ENCODE measurements around the gene TNNI2. TPM values are rescaled to one million over a fixed set of nuclear protein-coding genes. Genes with fewer than 3 reads are reported as not detected.
"Not testable (repeated sequence)": the region's sequence is repeated elsewhere in the genome, so short reads cannot be mapped to it uniquely, and the experiment has no call there.

TNNI2 gene
- total RNA-seq, 1 experiment from 2014 or later: 0.46 TPM

DNA sequence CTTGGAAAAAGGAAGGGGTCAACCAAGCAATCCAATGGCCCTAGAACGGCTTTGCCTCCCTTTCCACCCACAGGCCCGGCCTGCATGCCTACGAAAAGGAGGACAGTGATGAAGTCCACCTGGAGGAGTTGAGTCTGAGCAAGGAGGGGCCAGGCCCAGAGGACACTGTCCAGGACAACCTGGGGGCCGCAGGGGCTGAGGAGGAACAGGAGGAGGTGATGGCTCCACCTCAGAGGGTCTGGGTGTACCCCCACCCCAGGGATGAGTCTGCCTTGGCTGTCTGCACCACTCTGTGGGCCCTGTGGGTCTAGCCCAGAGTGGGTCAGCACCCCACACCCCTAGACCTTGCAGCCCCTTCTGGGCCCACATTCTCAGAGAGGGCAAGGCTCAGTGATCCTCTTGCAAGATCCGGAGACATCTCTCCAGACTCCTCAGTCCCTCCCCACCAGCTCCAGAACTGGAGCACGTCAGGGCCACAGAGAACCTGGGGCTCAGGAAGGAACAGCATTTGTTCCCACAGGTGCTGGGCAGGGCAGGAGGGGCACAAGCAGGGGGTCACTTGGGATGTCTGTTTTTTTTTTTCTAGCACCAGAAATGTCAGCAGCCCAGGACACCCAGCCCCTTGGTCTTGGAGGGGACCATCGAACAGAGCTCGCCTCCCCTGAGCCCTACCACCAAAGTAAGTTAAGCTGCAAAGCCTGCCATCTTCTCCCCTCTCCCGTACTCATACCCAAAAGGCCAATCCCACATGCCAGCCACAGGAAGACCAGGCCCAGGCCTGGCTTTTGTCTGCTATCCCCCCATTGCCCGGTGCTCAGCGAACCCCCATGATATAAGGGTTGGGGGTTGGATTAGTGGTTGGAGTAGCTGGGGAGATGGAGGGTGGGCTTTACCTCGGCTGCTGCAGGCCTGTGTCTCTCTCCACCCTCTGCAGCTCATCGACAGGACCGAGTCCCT lies 44.8 kb downstream of the TNNI2 start:
- POLR2A ChIA-PET: no interaction called here
- H3K4me3 ChIP-seq (ENCODE audit: low read depth in 2 of 2, low read length in 2 of 2): no peak overlapping the region
- intact Hi-C loops (cut with micrococcal nuclease; ENCODE audit: unreplicated experiment) (loop anchor here (2.0 kb wide), 1 partner anchor 267 kb away; no protein-coding TSS in a partner anchor), in situ Hi-C loops (cut with HindIII; ENCODE audit: low pct_unique_long_range_greater_than_20kb, low sequenced_read_pairs) (no loop called here)
- ATAC-seq (no peak), DNase-seq (ENCODE audit: low read depth, low spot score) (no peak)
- TF ChIP-seq REST (IDR thresholded peaks at IDR 0.05; ENCODE audit: insufficient read depth in 1 of 2, low read depth in 2 of 2, low read length in 1 of 2): no peak
- no peak for TF ChIP-seq CTCF (IDR thresholded peaks at IDR 0.05)
- BruUV-seq (replicated peaks): no TSS peak
- CTCF ChIA-PET: interaction anchor here (0.6 to 2.7 kb wide), 10 partner anchors 18 to 267 kb away, joined by 3 to 26 read pairs (median 4); no protein-coding TSS in a partner anchor
- no peak overlapping the region for H3K27ac ChIP-seq (ENCODE audit: low read length)
- no peaks in the 10 kb centered on the region for H3K27me3 ChIP-seq (ENCODE audit: control insufficient read depth, insufficient read depth, low read length)
- H3K36me3 ChIP-seq (ENCODE audit: control insufficient read depth, insufficient read depth, low read length): no peaks in the 10 kb centered on the region
- H3K4me1 ChIP-seq (ENCODE audit: control insufficient read depth, insufficient read depth, low read length): peaks cover 2% of the 10 kb centered on the region; the same call in 1 of the 2 replicates
- H3K9me3 ChIP-seq (ENCODE audit: control insufficient read depth, insufficient read depth, low read depth, low read length): no peaks in the 10 kb centered on the region

GRCh38 chr11:1884303-1884700 lies 45.5 kb downstream of the TNNI2 start:
- TF ChIP-seq TCF7L2 (IDR thresholded peaks at IDR 0.05; ENCODE audit: low read depth, low read length) (no peak), SIN3A (IDR thresholded peaks at IDR 0.05; ENCODE audit: borderline replicate concordance, insufficient read depth, low read depth, low read length) (no peak), POLR2AphosphoS5 (IDR thresholded peaks at IDR 0.05; ENCODE audit: low read depth, low read length) (no peak), REST (IDR thresholded peaks at IDR 0.05; ENCODE audit: insufficient read depth in 1 of 2, low read depth in 2 of 2, low read length in 1 of 2) (no peak), CTCF (IDR thresholded peaks at IDR 0.05) (no peak)

DNA sequence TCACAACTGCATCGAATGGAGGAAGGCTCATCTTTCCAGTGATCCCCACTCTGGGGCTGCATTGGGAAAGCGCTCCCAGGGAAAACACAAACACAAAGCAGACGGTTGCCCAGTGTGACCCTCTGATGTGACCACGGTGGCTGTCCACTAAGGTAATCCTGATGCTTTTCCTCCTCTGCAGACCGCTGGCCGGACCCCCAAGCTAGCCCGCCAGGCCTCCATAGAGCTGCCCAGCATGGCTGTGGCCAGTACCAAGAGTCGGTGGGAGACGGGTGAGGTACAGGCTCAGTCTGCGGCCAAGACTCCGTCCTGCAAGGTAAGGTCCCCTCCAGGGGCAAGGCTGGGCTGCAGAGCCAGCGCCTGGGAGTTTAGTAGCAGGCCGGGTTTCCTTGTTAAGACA lies 47.8 kb downstream of the TNNI2 start:
- intact Hi-C loops (cut with micrococcal nuclease; ENCODE audit: unreplicated experiment); H3K4me3 ChIP-seq (ENCODE audit: low read depth in 2 of 2, low read length in 2 of 2); DNase-seq (ENCODE audit: low read depth, low spot score); H3K27ac ChIP-seq (ENCODE audit: low read length); BruUV-seq (replicated peaks); POLR2A ChIA-PET; H3K9me3 ChIP-seq (ENCODE audit: control insufficient read depth, insufficient read depth, low read depth, low read length); in situ Hi-C loops (cut with HindIII; ENCODE audit: low pct_unique_long_range_greater_than_20kb, low sequenced_read_pairs); CTCF ChIA-PET; ATAC-seq; H3K27me3 ChIP-seq (ENCODE audit: control insufficient read depth, insufficient read depth, low read length); H3K4me1 ChIP-seq (ENCODE audit: control insufficient read depth, insufficient read depth, low read length); H3K36me3 ChIP-seq (ENCODE audit: control insufficient read depth, insufficient read depth, low read length): not testable (repeated sequence)

More at GRCh38 chr11:1884303-1884700, 45.5 kb downstream of the TNNI2 start:
- Histone ChIP-seq H3K9me3 (ENCODE audit: control insufficient read depth, insufficient read depth, low read depth, low read length) (no peaks in the 10 kb centered on the region), H3K4me1 (ENCODE audit: control insufficient read depth, insufficient read depth, low read length) (peaks cover 2% of the 10 kb centered on the region; the same call in 1 of the 2 replicates), H3K4me3 (ENCODE audit: low read depth in 2 of 2, low read length in 2 of 2) (no peak overlapping the region), H3K27me3 (ENCODE audit: control insufficient read depth, insufficient read depth, low read length) (no peaks in the 10 kb centered on the region), H3K36me3 (ENCODE audit: control insufficient read depth, insufficient read depth, low read length) (no peaks in the 10 kb centered on the region), H3K27ac (ENCODE audit: low read length) (no peak overlapping the region)
- no TSS peak for BruUV-seq (replicated peaks)
- POLR2A ChIA-PET: no interaction called here
- CTCF ChIA-PET: interaction anchor here (0.6 to 0.9 kb wide), 3 partner anchors 17 to 267 kb away, joined by 3 to 6 read pairs (median 5); no protein-coding TSS in a partner anchor
- DNase-seq (ENCODE audit: low read depth, low spot score) (no peak), ATAC-seq (no peak)
- in situ Hi-C loops (cut with HindIII; ENCODE audit: low pct_unique_long_range_greater_than_20kb, low sequenced_read_pairs): no loop called here
- intact Hi-C loops (cut with micrococcal nuclease; ENCODE audit: unreplicated experiment): no loop called here
